COLO668 (cell line): ENCODE data around the gene CNTNAP2.

Experiments used
- DNase-seq: peaks from one replicate; lab custom pipeline; 2025; ENCODE audit not compliant: unreplicated experiment; lab: John Stamatoyannopoulos, UW

Gene CNTNAP2

DNA sequence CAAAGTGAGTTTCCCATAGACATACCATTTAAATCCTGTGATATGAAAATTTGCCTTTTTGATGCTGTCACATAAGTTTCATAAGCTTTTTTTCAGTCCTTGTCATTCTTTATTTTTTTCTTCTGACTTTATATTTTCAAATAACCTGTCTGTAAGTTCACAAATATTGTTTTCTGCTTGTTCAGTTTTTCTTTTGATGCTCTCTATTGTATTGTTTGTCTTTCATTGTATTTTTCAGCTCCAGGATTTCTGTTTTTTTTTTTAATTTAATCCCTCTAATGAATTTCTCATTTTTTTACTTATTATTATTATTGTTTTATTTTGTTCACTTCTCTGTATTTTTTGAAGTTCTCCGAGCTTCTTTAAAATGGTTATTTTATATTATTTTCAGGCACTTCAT lies 623.4 kb downstream of the CNTNAP2 start:
- no peak for DNase-seq

DNA sequence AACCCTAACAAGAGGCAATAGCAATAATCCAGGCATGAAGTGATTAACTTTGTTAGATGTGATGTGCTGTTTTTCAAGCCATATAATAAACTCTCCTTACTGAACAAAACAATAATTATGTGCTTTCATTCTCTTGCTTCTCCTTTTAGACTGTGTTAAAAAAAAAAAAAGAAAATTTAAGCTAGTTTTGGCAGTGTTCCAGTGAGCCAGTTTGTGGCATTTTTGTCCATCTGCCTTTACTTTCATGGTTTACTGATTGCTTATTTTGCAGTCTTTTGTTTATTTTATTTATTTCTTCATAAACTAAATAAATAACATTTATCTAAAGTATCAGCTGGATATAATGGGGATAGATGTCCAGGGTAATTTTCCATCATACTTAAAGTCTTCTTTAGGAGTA lies 625.3 kb downstream of the CNTNAP2 start:
- no peak for DNase-seq

- no peak for DNase-seq
These were observed 637.8 kb downstream of the CNTNAP2 start for GRCh38 chr7:146754385-146754784.

GRCh38 chr7:146755585-146755984 lies 639.0 kb downstream of the CNTNAP2 start:
- no peak for DNase-seq

GRCh38 chr7:146764458-146764857 lies 647.9 kb downstream of the CNTNAP2 start:
- no peak for DNase-seq

GRCh38 chr7:146768957-146769356 lies 652.4 kb downstream of the CNTNAP2 start:
- DNase-seq = no peak

DNA sequence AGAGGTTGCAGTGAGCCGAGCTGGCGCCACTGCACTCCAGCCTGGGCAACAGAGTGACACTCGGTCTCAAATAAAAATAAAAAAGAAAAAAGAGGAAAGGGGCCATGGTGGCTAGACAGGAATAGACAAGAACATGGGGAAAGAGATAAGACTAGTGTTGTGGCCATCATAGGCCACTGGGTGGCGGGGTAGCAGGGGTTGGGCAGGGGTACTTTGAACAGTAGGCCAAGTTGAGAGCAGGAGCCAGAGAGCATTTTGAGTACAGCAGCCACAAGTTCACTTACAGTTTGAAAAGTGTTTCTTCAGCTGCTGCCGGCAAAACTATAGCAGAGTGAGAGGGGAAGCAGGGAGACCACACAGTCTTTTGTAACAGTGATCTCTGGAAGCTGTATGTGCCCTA lies 656.0 kb downstream of the CNTNAP2 start:
- DNase-seq = no peak

DNA sequence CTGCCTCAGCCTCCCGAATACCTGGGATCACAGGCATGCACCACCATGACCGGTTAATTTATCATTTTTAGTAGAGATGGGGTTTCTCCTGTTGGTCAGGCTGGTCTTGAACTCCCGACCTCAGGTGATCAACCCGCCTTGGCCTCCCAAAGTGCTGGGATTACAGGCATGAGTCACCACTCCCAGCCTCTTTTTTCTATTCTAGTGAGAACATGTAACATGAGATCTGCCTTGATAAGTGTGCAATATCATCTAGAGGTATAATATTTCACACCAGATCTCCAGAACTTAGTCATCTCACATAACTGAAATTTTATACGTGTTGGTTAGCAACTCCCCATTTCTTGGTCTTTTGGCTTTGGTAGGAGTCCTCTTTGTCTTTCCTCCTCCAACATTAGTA lies 656.9 kb downstream of the CNTNAP2 start:
- DNase-seq = no peak

DNA sequence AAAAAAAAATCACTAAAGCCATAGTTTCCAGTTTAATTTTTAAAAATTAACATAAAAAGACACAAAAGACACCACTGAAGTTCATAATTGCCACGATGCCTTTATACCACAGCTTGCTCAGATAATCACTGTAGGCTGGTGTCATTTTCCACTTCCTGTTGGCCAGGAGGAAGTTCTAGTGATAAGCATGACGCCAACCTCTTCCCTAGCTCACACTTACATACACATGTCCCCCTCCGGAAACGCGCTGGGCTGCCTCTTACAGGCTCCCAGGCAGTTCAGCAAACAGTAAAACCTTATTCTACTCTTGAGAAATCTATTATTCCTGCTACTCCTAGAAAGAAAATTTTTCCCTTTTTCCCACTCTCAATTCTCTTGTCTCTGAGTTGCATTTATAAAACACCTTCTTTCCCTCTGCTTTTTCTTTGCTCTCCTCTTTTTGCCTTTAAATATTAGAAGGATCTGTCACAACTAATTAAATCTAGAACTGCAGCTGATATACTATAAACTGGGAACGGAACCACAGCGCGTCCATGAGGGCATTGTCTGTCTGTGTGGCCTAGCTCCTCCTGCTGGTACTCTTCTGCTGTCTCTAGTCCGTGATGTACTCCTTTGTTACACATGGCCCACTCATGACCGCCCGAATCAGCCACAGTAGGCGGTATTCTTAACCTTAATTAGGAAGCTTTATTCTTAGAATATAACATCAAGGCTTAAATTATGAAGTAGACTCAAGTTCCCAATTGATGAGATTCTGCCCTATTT lies 664.9 kb downstream of the CNTNAP2 start:
- DNase-seq = no peak

DNA sequence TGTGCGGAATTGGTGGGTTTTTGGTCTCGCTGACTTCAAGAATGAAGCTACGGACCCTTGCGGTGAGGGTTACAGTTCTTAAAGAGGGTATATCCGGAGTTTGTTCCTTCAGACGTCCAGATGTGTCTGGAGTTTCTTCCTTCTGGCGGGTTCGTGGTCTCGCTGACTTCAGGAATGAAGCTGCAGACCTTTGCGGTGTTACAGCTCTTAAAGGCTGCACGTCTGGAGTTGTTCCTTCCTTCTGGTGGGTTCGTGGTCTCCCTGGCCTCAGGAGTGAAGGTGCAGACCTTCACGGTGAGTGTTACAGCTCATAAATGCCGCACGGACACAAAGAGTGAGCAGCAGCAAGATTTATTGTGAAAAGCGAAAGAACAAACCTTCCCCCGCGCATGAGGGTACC lies 670.7 kb downstream of the CNTNAP2 start:
- no peak for DNase-seq

- DNase-seq = no peak
These were observed 671.4 kb downstream of the CNTNAP2 start for GRCh38 chr7:146788008-146788407.

DNA sequence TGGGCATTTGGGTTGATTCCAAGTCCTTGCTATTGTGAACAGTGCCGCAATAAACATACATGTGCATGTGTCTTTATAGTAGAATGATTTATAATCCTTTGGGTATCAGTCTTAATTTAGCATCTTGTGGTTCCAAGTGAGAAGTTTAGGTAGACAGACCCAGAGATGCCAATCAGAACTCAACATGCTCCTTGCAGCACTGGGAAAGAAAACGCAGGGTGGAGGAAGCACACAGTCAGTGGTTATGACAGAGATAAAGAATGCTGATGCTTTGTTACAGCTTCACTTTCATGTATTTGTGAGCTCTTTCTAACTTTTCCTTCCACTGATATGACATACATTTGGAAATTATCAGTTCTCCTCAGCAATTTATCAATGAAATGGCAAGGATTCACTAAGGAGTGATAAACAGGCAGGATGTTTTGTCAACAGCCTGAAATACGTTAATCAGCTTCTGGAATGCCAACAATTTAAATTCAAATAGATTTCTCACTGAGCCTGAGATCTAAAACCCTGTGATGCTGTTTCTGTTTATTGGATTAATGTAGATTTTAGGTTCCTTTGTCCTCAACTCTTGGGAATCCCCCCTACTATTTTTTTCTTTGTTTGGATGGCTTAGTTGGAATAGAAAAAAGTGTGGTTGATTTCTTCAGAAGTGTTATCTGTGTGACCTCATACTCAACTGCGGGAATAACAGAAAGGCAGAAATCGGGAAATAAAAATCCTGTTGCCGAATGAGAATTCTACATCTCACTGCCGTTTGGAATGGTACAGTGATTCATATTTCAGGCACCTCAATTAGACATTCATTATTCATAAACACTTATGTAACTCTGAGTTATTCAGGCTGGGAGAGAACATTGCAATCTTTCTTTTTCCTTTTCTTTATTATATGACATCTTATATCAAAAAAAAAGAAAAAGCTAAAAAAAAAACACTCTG lies 675.0 kb downstream of the CNTNAP2 start:
- no peak for DNase-seq

DNA sequence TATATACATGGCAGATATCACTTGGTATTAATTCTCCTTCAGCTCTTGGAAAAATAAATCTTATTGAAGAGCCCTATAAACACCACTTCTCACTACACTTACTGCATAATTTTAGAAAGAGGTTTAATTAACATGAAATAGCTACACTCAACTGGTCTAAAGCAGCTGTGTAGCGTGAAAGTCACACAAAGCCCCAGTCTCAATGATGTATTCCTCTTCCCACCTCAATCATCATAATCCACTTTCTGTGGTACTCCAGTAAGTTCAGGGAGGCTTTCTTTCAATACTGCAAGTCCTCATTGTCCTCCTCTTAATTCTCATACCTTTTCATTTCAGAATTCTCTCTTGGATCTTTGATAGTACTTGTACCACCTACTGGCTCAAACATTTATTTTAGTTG lies 688.0 kb downstream of the CNTNAP2 start:
- no peak for DNase-seq

DNA sequence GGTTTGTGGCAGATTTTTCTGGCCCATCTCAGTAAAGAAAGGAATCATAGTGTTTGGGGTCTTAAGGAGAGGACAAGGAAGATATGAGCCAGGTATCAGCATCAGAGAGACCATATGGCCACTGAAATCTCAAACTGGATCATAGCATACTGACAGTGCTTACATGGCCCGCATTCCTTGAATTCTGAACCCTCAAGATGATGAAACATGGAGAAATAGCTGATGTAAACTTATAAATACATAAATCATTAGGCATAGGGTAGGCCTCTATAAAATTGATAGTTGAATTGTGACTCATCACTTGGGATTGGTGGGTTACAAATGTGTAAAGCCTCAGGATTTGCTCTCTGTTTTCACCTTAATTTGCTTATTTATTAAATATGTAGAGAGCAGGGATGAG lies 688.5 kb downstream of the CNTNAP2 start:
- DNase-seq = no peak

DNA sequence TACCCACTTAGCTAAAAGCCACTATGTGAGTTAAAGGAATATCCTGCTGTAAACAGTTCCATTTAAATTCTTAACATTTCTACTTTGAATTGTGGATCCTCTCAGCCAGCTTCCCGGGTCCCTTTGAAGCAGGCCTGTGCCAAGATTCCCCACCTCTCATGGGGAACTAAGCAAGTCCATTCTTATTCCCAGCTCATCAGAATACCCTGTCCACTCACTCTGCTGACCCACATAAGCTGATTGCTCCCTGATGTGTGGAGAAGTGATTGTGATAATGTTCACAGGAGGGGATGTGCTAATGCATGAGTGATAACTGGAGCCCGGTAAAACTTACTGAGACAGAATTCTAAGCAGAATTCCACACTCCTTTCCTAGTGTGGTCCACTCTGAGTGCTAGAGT lies 709.7 kb downstream of the CNTNAP2 start:
- no peak for DNase-seq

GRCh38 chr7:146830686-146831085 lies 714.1 kb downstream of the CNTNAP2 start:
- DNase-seq = no peak

- DNase-seq = no peak
These were observed 715.3 kb downstream of the CNTNAP2 start for GRCh38 chr7:146831875-146832274.

- no peak for DNase-seq
These were observed 727.8 kb downstream of the CNTNAP2 start for GRCh38 chr7:146844405-146844804.

GRCh38 chr7:146858690-146859089 lies 742.1 kb downstream of the CNTNAP2 start:
- DNase-seq = no peak

DNA sequence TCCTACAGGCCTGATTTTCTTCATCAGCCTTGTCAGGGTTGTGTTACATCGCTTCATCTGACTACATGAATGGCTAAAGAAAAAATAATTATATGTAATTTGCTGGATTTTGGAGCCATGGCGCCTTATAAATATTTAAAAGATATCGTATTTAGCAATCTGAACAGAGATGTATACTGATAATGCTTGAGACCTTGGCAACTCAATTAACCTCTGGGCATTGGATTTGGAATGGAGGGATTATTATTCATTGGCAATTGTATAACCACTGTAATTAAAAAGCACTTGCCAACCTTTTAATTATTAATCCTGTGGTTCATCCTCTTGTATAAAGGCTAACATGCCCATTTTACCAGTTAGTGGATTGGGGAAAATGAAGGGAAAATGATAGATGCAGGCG lies 745.1 kb downstream of the CNTNAP2 start:
- no peak for DNase-seq

DNA sequence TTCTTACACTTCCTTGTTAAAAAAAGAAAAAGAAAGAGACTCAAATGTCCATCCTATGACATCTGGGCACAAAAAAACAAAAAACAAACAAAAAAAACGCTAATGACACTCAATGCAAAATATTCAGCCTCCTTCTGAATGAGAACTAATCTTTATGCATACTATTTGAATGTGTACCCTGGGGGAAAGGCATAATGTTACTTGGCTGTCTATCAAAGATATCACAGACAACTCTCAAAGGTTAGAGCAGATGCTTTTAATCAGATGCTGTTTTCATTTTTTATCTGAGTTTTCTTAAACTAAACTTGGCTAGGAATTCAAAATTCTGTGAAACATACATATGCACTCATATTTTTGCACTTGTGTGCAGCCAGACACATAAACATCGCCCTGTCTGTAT lies 745.8 kb downstream of the CNTNAP2 start:
- DNase-seq = no peak

DNA sequence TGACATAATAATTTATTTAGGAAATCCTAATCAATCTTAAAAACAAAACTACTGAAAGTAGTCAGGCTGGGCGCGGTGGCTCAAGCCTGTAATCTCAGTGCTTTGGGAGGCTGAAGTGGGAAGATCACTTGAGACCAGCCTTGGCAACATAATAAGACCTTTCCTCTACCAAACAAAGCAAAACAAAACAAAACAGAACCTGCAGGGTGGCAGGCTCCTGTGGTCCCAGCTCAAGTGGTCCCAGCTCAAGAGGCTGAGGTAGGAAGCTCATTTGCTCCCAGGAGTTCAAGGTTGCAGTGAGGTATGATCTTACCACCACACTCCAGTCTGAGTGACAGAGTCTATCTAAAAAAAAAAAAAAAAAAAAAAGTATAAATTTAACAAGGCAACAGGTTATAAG lies 748.0 kb downstream of the CNTNAP2 start:
- no peak for DNase-seq
